Hypothalamus (tissue), 51 donors: ENCODE data around the gene BLTP2.
A peak's percentile ranks its signal among the peaks of the same experiment; 100 is the strongest.
"Not testable (repeated sequence)": the region's sequence is repeated elsewhere in the genome, so short reads cannot be mapped to it uniquely, and the experiment has no call there.

ENCODE experiments used
- DNase-seq, 51 donors: peaks; one replicate each; lab custom pipeline; 2025; lab: John Stamatoyannopoulos, UW

BLTP2 gene

GRCh38 chr17:28648698-28649097 is 3.7 kb upstream of the BLTP2 start:
- DNase-seq: no peak

GRCh38 chr17:28646039-28646754 is 1.2 kb upstream of the BLTP2 start:
- DNase-seq: peak in 2 of 51 donors; percentile 3 to 18

DNA sequence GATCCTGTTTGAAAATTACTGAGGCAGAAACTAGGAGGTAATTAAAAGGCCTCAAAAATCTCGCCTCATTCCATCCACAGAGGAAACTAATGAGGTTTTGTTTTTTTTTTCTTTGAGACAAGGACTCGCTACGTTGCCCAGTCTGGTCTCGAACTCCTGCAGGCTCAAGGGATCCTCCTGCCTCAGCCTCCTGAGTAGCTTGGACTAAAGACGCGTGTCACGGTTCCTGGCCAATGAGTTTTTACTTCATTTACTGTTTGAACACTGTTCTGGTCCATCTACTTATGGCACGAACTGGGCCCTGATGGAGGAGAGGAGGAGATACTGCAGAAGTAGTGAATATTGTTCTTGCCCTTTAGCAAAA is 600 bp upstream of the BLTP2 start:
- peak in 1 of 51 donors; percentile 15 for DNase-seq

GRCh38 chr17:28643983-28644786 is 773 bp downstream of the BLTP2 start:
- DNase-seq: peak in 21 of 51 donors; percentile 5 to 49 (median 16)

- no peak for DNase-seq
Measured at GRCh38 chr17:28641579-28641978, 3.4 kb downstream of the BLTP2 start.

- DNase-seq: no peak
Measured at GRCh38 chr17:28635506-28635905, 9.5 kb downstream of the BLTP2 start.

DNA sequence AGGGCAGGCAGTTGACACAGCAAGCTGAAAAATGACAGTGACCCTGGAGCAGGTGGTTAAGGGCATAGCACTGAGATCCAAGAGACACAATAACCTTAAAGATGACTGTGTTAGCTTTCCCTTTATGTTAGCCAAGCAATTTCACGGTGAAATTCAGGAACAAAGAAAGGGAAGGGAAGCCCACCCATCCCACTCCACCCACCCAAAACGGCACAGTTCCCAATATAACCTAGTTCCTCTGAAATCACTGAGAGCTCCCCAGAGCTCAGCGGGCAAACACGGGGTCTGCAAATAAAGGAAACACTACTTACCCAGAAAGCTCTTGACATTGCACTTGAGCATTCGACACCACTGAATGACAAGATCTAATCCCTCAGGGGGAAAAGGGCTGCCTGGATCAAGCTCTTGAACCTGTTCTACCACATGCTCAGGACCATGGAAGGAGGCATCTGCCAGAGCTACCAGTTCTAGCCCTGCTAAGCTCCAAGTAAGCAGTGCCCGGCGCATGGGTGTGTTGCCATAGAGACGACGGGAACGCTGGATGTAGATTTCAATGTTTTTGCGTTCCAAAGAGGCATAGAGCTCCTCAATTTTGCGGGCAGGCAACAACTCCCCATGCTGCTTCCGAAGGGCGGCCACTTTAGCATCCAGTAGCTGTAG is 10.6 kb downstream of the BLTP2 start:
- DNase-seq: no peak

- no peak for DNase-seq
Measured at GRCh38 chr17:28626818-28627217, 18.1 kb downstream of the BLTP2 start.

GRCh38 chr17:28624148-28624547 is 20.8 kb downstream of the BLTP2 start:
- no peak for DNase-seq

GRCh38 chr17:28623696-28624095 is 21.3 kb downstream of the BLTP2 start:
- no peak for DNase-seq

DNA sequence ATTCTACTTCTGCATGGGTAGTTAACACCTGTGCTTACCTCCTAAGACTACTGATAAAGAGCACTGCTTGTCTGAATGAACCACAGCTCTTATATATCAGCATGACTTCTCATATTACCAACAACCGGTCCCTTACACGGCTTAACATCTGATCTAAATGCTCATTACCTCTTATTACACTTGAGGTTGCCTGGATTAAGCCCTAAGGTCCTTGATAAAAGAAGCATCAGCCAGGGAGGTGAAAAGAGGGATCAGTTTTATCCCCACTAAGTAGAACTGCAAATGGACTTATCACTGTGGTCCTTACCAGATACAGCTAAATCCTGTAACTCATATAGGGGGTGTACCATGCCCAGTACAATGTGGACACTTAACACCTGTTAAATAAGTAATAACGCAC is 22.8 kb downstream of the BLTP2 start:
- no peak for DNase-seq

DNA sequence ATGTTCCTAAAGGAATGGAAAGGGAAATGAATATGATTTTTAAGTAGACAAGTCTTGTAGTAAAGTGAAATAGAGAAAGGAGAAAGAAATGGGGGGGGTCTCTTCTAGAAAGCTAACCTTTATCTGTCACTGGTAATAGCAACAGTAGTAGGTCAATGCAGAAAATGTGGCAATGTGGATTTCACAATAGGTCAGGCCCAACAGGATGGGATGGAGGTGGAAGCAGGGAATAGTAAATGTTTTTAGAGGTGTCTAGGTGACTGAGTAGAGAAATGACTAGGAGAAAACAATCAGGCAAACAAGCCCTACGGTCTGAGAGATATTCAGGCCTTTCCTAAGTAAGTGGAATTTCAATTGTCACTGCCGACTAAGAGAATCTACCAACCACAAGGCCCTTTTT is 24.9 kb downstream of the BLTP2 start:
- DNase-seq: no peak

- DNase-seq: no peak
Measured at GRCh38 chr17:28618464-28618863, 26.5 kb downstream of the BLTP2 start.

DNA sequence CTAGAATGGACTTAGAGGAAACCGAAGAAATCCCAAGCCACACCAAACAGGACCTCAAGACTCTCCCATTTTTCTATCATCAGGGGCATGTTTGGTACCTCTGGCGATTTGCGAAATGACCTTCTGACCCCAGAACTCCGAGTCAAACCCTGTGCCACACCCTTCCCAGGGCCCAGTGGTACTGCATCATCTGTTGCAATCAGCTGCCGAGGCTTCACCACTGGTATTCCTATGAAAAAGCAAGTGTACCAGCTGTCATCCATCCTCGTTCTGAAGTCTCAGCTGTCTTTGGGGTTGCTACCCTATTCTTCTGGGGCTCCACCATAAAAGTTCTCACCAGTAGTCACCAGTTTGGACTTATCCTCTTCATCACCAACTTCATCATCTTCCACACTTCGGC is 28.7 kb downstream of the BLTP2 start:
- DNase-seq: no peak

GRCh38 chr17:28615260-28615940 is 29.6 kb downstream of the BLTP2 start:
- no peak for DNase-seq

- peak in 24 of 51 donors; percentile 1 to 65 (median 14) for DNase-seq
Measured at GRCh38 chr17:28613931-28614381, 31.0 kb downstream of the BLTP2 start, which contains the start of gene RSKR. TSS of gene RSKR (minus strand) at chr17:28614185. CDS start at chr17:28614161, 24 bp downstream.

DNA sequence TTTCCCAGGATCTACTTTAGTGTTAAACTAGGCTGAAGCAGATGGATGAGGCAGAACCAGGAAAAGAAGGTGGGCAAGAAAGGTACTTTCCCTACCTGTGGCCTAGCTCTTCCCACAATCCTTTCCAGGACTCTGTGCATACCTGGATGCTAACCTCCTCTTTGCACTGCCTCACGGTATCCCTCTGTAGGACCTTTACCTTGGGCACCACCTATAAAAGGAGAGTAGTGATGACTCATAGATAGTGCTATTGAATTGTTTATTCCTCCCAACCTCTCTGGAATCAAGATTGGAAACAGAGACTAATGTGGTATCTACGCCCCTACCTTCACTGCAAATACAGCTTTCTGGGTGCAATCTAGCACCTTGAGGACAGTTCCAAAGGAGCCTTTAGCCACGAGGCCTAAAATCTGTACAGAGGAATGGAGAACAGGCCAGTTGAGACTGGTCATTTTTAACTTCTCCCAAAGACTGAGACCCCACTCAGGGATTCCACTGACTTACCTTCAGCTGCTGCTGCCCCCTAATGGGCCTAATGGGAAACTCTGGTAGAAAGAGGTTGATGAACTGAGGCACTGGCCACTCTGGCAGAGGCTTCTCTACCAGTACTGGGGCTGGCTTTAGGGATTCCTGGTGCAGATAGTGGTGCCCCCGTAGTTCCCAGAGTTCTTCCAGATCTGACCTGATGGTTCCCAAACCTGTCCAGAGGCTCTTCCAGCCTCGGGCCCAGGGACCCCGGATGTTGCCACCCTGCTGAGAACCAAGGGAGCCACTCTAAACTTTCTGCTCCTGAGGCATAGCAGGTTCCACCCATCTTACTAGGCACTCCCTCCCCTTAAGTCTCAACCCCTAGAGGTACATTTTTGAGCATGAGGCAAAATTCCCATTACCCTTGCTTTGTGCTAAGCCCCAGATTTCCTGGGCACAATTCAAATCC is 31.8 kb downstream of the BLTP2 start:
- DNase-seq: peak in 20 of 51 donors; percentile 1 to 51 (median 16)

GRCh38 chr17:28612531-28612930 is 32.4 kb downstream of the BLTP2 start:
- no peak for DNase-seq

DNA sequence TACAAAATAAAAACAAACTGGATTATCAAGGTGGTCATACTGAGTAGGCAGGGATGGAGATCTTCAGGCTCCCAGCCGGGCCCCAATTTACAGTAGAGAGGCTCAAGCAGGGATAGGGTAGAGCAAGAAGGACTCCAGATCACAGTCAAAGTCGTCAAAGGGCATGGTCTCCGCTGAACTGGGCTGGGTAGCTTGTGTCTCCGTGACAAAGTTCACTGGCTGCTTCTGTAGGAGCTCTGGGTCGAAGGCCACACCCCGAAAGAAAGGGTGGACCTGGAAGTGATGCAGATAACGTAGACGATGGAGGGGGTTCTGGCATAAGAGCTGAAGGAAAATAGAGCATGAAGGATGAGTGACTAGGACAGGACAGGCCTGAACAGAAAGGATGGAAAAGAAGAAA is 34.6 kb downstream of the BLTP2 start:
- no peak for DNase-seq

DNA sequence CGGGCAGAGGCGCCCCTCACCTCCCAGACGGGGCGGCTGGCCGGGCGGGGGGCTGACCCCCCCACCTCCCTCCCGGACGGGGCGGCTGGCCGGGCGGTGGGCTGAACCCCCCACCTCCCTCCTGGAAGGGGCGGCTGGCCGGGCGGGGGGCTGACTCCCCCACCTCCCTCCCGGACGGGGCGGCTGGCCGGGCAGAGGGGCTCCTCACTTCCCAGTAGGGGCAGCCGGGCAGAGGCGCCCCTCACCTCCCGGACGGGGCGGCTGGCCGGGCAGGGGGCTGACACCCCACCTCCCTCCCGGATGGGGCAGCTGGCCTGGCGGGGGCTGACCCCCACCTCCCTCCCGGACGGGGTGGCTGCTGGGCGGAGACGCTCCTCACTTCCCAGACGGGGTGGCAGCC is 40.9 kb downstream of the BLTP2 start:
- DNase-seq: not testable (repeated sequence)
